ENCODE results near the gene QRICH2.
"Not testable (repeated sequence)": the region's sequence is repeated elsewhere in the genome, so short reads cannot be mapped to it uniquely, and the experiment has no call there.

QRICH2 gene

DNA sequence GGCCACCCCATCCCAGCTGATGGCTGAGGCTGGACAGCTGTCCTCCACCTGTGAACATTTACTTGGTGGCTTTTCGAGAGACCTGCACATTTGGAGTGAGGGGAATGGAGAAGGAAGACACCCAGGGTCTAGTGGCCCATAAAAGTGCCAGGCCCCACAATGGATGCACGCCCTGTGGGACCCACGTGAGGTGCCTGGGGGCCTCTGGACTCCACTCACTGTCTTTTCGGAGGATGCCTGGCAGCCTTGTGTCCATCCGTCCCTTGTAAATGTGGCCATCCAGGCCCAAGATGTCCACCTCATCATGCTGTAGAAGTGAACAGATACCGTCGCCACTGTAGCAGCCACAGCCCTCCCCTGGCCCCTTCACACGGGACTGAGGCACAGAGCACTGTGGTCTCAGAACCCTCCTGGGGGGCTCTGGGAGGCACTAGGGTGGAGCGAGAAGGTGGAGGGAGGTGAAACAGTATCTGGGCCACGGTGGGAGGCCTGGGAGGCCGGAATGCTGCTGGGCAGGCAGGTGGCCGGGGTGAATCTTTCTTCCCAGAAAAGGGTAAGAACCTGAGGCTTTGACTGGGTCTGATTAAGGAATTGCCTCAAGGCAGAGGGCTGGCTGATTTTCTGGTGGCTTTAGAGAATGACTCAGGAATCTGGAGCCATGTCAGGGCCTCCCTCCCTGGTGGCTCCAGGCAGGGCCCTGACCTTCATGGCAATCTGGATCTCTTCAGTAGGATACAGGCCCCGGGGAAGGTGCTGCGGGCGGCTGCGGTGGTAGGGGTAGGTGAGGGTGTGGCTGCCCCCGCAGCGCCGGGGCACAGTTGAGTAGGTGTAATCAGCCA lies 31.4 kb downstream of the QRICH2 start:
- no peak for DNase-seq

GRCh38 chr17:76276069-76276431 lies 32.0 kb downstream of the QRICH2 start:
- no peak for DNase-seq

- no peak for DNase-seq
Measured at GRCh38 chr17:76275382-76276068, 32.6 kb downstream of the QRICH2 start.

DNA sequence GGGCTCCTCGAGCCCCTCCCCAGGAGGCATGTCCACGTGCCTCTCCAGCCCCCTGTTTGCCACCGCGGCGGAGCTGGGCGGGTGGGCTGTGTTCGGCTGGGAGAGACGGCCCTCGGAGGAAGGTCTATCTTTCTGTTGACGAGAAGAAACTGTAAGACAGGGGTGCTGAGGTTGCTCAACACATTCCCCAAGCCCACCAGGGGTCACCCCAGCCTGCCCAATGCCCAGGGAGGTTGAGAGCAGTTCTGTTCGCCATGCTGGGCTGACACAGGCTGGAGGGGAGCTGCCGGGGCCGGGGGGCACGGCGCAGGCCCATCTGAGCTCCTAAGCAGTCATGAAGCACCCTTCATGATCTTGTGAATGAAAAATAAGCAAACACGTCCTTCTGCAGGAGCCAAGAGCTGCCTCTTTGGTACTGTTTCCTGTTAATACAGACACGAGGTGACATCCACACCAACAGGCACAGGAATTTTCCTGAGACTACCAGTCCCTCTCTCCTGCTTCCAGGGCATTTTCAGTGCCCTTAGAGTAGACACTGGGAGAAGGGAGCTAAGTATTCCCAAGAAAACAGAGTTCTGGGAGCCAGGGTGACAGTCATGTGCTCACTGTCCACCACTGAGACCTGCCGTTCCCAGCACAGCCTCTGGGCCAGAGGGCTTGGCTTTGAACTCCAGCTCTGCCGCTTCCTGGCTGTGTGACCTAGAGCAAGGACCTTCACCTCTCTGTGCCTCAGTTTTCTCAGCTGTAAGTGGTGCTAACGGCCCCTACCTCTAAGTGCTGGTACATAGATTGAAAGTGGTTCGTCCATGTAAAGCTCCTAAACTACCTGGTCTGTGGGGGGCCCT lies 33.7 kb downstream of the QRICH2 start:
- peak; percentile 8 for DNase-seq

DNA sequence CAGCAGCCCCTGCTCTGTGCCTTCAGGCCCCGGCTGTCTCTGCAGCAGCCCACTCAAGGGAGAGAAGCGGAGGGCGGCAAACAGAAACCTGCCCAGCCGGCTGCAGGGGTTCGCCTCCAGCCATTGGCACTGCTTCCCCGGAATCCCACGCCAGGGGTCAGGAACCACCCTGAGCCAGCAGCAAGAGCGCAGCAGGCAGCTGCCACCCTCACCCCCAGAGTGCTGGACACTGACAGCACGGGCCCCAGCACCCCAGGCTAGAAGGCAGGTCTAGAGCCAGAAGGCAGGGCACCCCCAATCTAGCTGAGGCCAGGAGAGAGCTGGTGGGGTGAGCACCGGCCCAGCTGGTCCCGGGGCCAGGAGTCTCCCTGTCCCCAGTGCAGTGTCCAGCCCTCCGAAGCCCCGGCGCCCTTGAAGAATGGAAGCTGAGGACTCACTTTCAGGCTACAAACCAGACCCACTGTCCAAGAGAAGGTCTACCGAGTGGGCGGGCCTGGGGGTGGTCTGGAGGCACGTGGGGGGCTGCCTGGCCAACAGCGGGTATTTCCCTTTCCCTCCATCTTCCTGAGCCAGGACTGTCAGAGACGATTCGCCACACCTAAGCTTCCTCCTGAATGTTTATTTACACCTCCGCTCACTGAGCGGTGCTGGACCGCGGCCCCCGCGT lies 34.5 kb downstream of the QRICH2 start:
- DNase-seq: no peak

DNA sequence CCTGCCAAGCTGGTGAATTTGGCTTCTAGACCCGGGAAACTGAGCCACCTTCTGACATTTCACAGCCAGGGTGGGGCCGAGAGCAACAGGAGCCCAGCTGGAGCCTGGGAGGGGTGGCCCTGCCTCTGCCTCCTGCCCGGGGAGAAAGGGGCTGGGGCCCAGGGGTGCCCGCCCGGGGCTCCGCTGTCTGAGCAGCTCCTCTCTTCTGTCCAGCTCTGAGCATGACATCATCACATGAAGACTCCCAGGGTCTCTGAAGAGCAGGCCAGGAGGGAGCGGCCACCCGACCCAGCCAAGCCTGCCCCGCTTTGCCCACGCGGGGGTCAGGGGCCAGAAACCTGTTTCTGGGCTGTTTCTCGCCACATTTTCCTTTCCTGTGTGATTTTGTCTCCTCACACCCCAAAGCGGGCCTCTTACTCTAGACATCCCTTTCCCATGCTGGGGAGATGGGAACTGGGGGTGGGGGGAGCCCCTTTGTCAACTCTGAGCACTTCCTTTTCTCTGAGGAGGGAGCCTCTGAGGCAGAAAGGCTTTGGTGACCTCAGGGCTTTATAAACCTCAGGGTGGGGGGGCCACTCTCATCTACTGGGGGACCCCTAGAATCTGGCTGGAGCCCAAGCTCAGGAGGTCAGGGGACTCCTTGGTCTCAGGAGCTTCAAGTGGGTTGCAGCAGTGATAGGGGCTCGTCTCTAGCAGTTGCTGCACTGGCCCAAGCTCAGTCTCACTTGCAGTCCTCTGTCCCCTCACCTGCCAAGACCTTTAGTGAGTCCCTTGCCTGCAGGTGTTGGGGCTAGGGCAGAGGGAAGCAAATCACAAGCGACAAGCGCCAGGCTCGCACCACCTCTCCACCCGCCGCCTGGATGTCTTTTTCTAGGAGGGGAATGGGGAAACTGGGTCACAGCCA lies 35.3 kb downstream of the QRICH2 start:
- no peak for DNase-seq

GRCh38 chr17:76271669-76272540 lies 36.2 kb downstream of the QRICH2 start:
- DNase-seq: no peak

DNA sequence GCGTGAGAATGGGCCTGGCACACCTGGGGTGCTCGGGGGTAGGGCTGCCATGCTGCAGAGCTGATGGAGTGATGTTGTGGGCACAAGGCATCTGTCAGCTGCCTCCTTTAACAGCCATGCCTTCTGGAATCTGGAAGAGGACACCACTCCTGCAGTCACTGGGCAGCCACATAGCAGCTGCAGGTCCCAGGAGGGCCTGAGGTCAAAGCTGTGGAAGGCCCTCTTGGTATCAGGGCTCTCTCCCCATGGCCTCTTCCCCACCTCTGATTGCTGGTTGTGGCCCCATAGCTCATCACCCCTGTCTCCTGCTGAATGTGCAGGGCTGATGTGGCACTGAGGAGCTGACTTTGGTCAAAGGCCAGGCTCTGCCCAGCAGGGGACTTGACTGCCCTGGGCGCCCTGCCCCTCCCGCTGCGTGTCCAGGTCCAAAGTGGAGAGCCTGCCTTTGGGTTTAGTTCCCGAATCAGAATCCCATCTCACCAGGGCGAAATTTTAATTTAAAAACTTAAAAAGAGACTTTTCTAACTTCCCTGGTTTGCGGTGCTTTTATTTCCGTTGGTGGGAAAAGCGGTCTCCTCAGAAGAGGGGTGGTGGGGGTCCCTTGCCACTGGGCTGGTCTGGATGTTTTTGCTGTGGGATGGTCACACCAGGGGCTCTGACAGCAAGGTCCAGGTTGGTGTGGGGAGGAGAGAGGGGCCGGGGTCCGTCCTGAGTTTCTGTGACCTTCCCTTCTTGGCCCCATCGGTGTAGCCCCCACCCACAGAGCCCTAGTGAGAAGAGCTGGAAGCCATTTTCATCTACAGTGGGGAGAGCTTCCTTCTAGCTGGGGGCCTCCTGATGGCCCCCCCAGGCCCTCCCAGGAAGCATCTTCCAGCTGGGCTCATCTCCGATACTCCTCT lies 37.1 kb downstream of the QRICH2 start:
- no peak for DNase-seq

DNA sequence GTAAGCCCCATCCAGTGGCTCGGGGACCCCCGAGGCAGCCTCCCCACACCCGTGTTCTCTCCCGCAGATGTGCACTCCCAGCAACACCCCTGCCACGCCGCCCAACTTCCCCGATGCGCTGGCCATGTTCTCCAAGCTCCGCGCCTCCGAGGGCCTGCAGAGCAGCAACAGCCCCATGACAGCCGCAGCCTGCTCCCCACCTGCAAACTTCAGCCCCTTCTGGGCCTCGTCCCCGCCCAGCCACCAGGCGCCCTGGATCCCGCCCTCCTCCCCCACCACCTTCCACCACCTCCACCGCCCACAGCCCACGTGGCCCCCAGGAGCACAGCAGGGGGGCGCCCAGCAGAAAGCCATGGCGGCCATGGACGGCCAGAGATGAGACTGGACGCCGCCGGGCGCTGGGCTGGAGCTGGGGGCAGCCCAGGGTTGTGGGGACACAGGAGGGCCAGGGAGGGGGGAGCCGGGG lies 37.9 kb downstream of the QRICH2 start:
- no peak for DNase-seq

DNA sequence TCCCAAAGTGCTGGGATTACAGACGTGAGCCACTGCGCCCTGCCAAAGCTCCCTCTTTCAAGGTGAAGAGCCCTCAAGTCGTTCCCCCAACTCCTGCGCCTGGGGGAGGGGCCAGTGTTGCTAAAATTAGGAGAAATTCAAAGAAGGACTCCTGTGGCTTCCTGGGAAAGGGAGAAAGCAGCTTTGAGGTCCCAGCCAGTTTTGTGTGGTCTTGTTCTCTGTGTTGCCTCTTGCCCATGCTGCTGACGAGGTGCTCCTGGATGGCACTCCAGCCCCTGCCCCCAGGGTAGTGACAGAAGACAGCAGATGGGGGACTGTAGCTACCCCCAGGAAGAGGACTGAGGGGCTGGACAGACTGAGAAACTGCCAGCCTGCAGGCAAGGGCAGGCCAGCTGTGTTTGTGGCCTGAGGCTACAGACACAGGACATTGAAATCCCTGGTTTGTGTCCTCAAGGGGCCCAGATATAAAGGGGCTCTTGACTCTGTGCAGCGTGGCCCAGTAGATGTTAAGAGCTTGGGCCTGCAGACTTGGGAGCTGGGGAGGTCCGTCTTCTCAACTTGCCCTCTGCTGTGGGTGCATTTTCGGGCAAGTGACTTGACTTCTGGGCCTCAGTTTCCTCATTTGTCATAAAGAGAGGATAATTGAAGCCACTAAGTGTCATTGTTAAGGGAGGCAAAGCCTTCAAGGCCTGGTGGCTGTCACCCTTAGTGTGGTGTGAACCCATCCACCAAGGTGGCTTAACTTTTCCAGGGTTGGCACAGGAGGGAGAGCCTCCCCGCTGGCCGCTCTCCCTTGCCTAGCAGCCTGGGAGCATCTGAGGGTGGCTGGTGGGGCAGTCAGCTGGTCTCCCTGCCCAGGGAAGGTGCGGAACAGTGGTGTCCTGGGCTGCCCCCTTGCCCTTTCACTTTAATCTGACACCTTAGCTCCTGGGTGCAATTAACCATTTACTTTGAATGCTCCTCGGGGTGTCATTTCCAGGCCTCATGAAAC lies 38.8 kb downstream of the QRICH2 start:
- no peak for DNase-seq

DNA sequence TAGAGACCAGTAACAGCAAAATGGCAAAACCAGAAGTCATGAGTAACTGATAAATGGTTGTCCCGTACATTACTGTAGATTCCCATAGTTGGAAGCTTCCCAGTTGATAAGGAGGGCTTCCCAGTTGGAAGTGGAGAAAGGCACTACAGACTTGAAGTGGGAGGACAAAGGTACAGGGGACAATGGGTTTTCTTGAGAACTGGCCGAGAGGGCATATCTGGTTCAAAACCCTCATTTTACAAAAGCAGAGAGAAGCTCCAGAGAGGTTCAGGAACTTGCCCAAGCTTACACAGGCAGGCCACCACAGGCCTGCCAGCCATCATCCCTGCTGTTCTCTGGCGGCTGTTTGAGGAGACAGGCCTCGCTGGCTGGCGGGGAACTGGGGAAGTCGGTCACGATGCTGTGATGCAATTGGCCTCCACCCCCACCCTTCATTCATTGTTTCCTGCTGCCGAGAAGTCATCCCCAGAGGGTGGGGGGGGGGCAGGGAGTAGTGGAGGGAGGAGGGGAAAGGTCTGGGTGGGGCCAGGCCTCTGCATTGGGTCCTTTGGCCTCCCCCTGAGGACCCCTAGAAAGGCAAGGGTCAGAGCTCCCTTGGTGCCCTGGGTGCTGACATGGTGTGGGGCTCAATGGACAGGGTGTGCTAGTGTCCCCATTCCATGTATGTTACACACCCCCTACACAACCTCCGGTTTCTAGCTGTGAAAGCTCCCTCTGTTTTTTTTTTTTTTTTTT lies 39.9 kb downstream of the QRICH2 start:
- DNase-seq: no peak

DNA sequence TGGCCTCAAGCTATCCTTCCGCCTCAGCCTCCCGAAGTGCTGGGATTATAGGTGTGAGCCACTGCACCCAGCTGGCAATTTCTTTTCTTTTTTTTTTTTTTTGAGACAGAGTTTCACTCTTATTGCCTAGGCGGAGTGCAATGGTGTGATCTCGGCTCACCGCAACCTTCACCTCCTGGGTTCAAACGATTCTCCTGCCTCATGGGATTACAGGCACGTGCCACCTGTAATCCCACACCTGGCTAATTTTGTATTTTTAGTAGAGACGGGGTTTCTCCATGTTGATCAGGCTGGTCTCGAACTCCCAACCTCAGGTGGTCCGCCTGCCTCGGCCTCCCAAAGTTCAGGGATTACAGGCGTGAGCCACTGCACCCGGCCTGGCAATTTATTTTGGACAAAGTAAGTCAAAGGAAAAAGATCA lies 40.5 kb downstream of the QRICH2 start:
- not testable (repeated sequence) for DNase-seq

DNA sequence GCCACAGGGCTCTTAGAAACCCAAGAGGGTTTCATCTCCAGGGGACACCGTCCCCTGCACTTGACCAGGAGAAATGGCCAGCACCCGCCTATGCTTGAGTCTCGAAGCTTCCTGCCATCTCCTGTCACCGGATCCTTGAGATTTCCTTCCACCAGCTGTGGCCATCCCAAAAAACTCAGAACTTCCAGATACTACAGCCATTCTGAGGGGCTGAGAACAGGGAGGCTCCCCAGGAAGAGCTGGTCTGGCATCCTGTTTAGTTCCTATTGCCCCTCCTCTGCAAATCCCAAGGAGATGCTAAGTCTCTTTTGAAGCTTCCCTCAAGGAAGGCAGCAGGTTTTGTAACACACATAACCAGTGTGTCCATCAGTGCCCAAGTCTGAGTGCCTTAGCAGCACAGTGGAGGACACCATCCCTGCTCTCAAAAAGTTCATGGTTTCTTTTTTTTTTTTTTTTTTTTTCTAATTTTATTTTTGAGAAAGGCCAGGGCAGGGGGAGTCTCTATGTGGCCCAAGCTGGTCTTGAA lies 41.0 kb downstream of the QRICH2 start:
- DNase-seq: no peak

DNA sequence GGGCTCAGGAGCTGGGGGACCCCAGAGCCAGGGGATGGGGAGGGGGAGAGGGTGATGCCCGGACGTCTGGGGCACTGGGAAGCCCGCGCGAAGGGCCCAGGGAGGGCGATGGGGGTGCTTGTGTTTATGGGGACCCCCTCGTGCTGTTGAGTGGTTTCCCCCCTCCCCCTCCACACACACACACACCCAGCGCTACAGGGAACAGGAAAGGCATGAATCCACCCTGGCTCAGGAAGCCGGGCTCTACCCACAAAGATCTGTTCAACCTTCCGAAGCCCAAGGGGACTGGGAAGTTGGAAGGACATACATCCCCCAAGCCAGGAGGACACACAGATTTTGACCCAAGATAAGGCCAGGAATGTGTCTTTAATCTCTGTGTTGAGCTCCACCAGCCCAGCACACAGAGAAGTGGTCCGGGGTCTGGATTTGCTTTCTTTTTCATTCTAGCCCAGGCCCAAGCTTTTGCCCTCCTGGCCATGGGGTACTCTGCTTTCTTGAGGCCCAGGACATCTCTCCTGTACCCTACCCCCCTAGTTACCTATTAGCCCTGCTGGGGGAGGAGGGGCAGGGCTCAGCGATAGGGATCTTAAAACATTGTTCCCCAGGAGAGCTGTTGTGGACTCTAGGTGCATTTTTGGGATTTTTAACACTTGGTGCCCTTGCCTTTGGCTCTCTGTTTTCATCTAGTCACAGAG lies 41.7 kb downstream of the QRICH2 start:
- DNase-seq: no peak

- peak; percentile 13 for DNase-seq
Measured at GRCh38 chr17:76265624-76266243, 42.3 kb downstream of the QRICH2 start.
